Activated naive CD8-positive, alpha-beta T cell treated with anti-CD3 and anti-CD28 coated beads for 36 hours (primary cell): ENCODE results near the gene NCKAP5. TPM values are rescaled to one million over a fixed set of nuclear protein-coding genes. Genes with fewer than 3 reads are reported as not detected.

ENCODE experiments used
- DNase-seq: peaks from one replicate; pipeline ENCODE4 v3.0.0; 2021
- H3K27ac Mint-ChIP-seq: one replicate; pipeline ENCODE4 v1.8.0; 2022; ENCODE audit warnings: mild to moderate bottlenecking, moderate library complexity, mixed read lengths
- H3K27me3 Mint-ChIP-seq: one replicate; pipeline ENCODE4 v1.8.0; 2022; ENCODE audit warnings: mild to moderate bottlenecking, mixed read lengths
- H3K36me3 Mint-ChIP-seq: one replicate; pipeline ENCODE4 v1.8.0; 2021; ENCODE audit warnings: mild to moderate bottlenecking, mixed read lengths
- H3K4me1 Mint-ChIP-seq: one replicate; pipeline ENCODE4 v1.8.0; 2021; ENCODE audit warnings: mixed read lengths
- H3K4me3 Mint-ChIP-seq: one replicate; pipeline ENCODE4 v1.8.0; 2022; ENCODE audit warnings: mild to moderate bottlenecking, moderate library complexity, mixed read lengths
- H3K9me3 Mint-ChIP-seq: one replicate; pipeline ENCODE4 v1.8.0; 2022; ENCODE audit warnings: mixed read lengths
- total RNA-seq, 2 experiments: library from RNA; stranded (reverse); gene quantifications; one replicate each; pipeline ENCODE4 v1.2.3, GENCODE V29; 2021

Gene NCKAP5
- total RNA-seq, 2 experiments from 2014 or later = not detected

DNA sequence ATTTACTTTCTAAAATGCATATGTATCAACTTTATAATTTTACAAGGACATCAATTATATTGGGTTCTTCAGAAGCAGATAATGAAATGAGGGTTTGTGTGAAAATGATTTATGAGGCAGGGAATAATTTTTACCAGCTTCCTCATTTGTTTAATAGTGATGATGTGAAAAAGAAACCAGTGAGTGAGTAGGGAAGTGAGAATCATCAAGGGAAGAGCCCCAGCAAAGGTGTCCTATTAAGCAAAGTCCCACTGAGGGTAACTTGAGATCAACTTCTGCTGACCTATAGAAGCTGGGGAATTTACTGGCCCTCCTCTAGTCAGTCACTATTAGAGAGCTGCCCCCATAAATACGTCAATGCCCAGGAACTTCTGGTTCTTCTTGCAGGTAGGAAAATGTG is 631.5 kb downstream of the NCKAP5 start:
- Mint-ChIP-seq H3K4me3 (no peak overlapping the region), H3K27ac (no peak overlapping the region), H3K9me3 (no peaks in the 10 kb centered on the region), H3K4me1 (no peaks in the 10 kb centered on the region), H3K36me3 (no peaks in the 10 kb centered on the region), H3K27me3 (peaks cover 3% of the 10 kb centered on the region)
- DNase-seq = no peak

- peaks cover 3% of the 10 kb centered on the region for H3K27me3 Mint-ChIP-seq
- no peak overlapping the region for H3K4me3 Mint-ChIP-seq
- H3K27ac Mint-ChIP-seq = no peak overlapping the region
- H3K4me1 Mint-ChIP-seq = no peaks in the 10 kb centered on the region
- no peaks in the 10 kb centered on the region for H3K9me3 Mint-ChIP-seq
- H3K36me3 Mint-ChIP-seq = no peaks in the 10 kb centered on the region
- DNase-seq = no peak
These were observed 632.0 kb downstream of the NCKAP5 start for GRCh38 chr2:132936261-132936660.

GRCh38 chr2:132929786-132930185 is 638.5 kb downstream of the NCKAP5 start:
- Mint-ChIP-seq H3K4me3 (no peak overlapping the region), H3K27ac (no peak overlapping the region), H3K36me3 (no peaks in the 10 kb centered on the region), H3K9me3 (peaks cover 2% of the 10 kb centered on the region), H3K27me3 (peaks cover 3% of the 10 kb centered on the region), H3K4me1 (no peaks in the 10 kb centered on the region)
- DNase-seq = no peak

DNA sequence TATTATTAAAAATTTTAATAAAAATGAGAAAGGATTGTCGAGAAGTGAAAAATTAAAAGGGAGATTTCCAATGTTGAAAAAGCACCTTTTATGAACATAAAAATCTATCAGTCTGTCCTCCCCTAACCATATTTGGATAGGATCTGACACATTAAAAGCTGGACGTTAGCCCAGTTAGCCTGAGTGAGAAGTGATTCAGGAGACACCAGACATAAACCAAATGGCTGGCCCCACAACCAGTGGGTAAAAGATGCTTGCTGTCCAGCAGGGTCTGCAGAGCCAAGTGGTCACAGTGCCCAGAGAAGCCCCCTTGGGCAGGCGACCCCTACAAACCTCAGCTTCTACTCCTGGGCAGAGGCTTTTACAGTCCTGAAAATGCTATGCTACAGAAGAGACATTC is 644.5 kb downstream of the NCKAP5 start:
- Mint-ChIP-seq H3K4me3 (no peak overlapping the region), H3K4me1 (no peaks in the 10 kb centered on the region), H3K36me3 (no peaks in the 10 kb centered on the region), H3K27ac (no peak overlapping the region), H3K27me3 (no peaks in the 10 kb centered on the region), H3K9me3 (peaks cover 4% of the 10 kb centered on the region)
- no peak for DNase-seq

DNA sequence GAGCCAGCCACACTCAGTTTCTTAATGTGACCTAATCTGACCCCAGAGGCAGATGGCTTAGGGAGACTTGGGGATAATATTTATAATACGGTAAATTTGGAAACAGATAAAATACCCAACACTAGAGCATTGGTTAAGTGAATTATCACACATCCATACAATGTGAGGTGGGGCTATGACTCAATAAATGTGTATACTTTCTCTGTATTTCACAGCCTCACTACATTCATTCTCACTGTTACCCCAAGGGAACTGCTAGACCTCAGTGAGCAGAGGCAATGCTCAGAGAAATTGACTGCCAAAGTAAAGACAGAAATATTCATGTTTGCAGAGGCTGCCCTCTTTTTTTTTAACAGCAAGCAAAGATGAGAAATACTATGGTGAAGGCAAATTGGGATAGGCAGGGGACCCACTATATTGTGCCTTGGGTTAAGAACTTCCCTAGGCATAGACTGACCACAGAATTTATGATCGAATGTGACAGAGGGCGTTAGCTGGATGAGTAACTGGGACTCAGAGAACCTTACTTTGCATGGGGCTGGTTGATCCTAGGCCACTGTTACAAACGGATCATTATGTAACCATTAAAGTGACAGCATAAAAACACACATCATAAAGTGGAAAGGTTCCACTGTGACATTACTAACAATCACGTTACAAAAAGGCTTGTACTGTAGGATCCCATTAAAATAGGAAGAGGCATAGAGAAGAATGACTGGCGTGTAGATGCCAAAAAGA is 652.3 kb downstream of the NCKAP5 start:
- Mint-ChIP-seq H3K36me3 (no peaks in the 10 kb centered on the region), H3K9me3 (peaks cover 1% of the 10 kb centered on the region)

GRCh38 chr2:132911726-132912724 is 656.2 kb downstream of the NCKAP5 start:
- no peak overlapping the region for H3K27ac Mint-ChIP-seq
- no peak for DNase-seq
- H3K27me3 Mint-ChIP-seq = no peaks in the 10 kb centered on the region
- no peaks in the 10 kb centered on the region for H3K4me1 Mint-ChIP-seq
- no peaks in the 10 kb centered on the region for H3K36me3 Mint-ChIP-seq
- peaks cover 3% of the 10 kb centered on the region for H3K9me3 Mint-ChIP-seq
- H3K4me3 Mint-ChIP-seq = no peak overlapping the region

More for the DNA sequence above, 652.3 kb downstream of the NCKAP5 start:
- Mint-ChIP-seq H3K4me1 (no peaks in the 10 kb centered on the region), H3K27me3 (no peaks in the 10 kb centered on the region), H3K4me3 (no peak overlapping the region), H3K27ac (no peak overlapping the region)
- no peak for DNase-seq

- Mint-ChIP-seq H3K4me1 (no peaks in the 10 kb centered on the region), H3K27ac (no peak overlapping the region), H3K36me3 (no peaks in the 10 kb centered on the region), H3K9me3 (peaks cover 3% of the 10 kb centered on the region), H3K27me3 (no peaks in the 10 kb centered on the region), H3K4me3 (no peak overlapping the region)
- no peak for DNase-seq
These were observed 657.8 kb downstream of the NCKAP5 start for GRCh38 chr2:132910432-132910831.

DNA sequence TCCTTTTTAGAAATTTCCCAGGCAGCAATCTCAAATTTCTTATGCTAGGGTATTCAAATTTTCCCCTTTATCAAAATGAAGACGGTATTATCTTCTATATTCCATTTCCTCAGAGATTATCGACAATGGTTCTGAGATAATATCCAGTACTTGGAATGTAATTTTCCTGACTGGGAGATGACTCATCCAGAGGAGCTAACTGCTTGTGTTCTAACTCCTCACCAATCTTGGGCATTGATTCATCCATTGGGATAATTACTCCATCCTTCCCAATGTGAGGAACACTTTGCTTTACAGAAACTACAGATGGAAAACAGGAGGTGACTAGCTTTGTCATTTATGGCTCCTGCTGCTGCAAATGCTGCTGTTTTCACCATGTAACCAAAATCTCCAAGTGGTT is 658.8 kb downstream of the NCKAP5 start:
- no peak overlapping the region for H3K27ac Mint-ChIP-seq
- no peaks in the 10 kb centered on the region for H3K4me1 Mint-ChIP-seq
- peaks cover 5% of the 10 kb centered on the region for H3K9me3 Mint-ChIP-seq
- no peak overlapping the region for H3K4me3 Mint-ChIP-seq
- no peaks in the 10 kb centered on the region for H3K27me3 Mint-ChIP-seq
- no peaks in the 10 kb centered on the region for H3K36me3 Mint-ChIP-seq
- DNase-seq = no peak

- Mint-ChIP-seq H3K4me3 (no peak overlapping the region), H3K36me3 (no peaks in the 10 kb centered on the region), H3K27ac (no peak overlapping the region), H3K4me1 (no peaks in the 10 kb centered on the region), H3K27me3 (no peaks in the 10 kb centered on the region), H3K9me3 (peaks cover 1% of the 10 kb centered on the region)
- no peak for DNase-seq
These were observed 664.0 kb downstream of the NCKAP5 start for GRCh38 chr2:132904142-132904842.

DNA sequence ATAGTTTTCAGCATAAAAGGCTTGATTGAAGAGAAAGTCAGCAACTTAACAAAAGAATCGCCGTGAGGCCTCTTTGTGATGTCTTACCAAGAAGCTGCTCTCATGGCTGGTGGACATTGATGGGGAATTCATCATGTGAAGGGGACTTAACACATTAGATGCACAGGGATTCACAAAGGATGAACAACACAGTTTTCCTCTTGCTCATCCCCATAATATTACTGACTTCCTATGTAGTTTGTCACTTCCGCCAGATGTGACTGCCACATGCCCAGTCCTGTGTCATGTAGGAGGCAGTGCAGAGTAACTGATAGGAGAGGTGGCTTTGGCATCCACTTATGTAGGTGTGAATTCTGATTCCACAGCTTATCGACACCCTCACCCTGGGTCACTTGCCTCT is 665.6 kb downstream of the NCKAP5 start:
- Mint-ChIP-seq H3K9me3 (peaks cover 4% of the 10 kb centered on the region), H3K4me1 (no peaks in the 10 kb centered on the region), H3K27ac (no peak overlapping the region), H3K27me3 (no peaks in the 10 kb centered on the region), H3K36me3 (no peaks in the 10 kb centered on the region), H3K4me3 (no peak overlapping the region)
- DNase-seq = no peak

DNA sequence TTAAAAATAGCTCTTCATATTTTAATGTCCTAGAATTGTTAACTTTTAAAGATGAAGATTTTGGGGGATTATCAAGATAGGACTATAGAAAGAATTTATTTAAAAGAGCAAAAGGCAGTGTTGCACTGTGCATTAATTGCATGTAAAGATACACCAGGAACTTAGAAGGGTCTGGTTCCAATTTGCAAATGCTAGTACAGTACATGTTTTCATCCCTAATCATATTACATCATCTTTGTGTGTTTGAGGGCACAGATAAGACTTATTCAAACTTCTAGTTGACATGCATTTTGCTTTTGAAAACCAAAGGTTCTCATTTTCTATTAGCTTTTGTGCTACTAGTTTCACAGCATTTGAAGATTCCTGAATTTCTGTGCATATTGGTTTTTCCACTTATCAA is 666.6 kb downstream of the NCKAP5 start:
- no peaks in the 10 kb centered on the region for H3K27me3 Mint-ChIP-seq

GRCh38 chr2:132897111-132897510 is 671.2 kb downstream of the NCKAP5 start:
- peaks cover 2% of the 10 kb centered on the region for H3K4me1 Mint-ChIP-seq
- H3K27me3 Mint-ChIP-seq = no peaks in the 10 kb centered on the region
- no peak for DNase-seq
- peaks cover 3% of the 10 kb centered on the region for H3K9me3 Mint-ChIP-seq
- H3K27ac Mint-ChIP-seq = no peak overlapping the region
- H3K4me3 Mint-ChIP-seq = no peak overlapping the region
- no peaks in the 10 kb centered on the region for H3K36me3 Mint-ChIP-seq

More for the DNA sequence above, 666.6 kb downstream of the NCKAP5 start:
- Mint-ChIP-seq H3K9me3 (peaks cover 4% of the 10 kb centered on the region), H3K36me3 (no peaks in the 10 kb centered on the region), H3K27ac (no peak overlapping the region), H3K4me3 (no peak overlapping the region), H3K4me1 (no peaks in the 10 kb centered on the region)
- DNase-seq = no peak

DNA sequence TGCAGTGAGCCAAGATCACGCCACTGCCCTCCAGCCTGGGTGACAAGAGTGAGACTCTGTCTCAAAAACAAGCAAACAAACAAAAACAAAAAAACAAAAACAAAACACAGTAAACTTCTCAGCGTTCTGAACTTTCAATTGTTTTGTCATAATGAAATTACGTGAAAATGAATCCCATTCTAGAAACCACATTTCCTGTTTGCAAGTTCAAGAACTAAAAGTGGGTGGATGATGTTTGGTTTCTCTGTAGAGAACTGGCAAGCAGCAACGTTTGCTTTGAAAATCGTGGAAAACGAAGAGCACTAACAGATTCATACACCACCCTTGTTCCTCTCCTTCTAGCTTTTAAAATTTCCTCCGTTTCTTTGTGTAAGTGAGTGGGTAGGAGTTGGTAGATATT is 672.2 kb downstream of the NCKAP5 start:
- Mint-ChIP-seq H3K36me3 (no peaks in the 10 kb centered on the region), H3K27ac (no peak overlapping the region), H3K27me3 (no peaks in the 10 kb centered on the region), H3K9me3 (peaks cover 3% of the 10 kb centered on the region), H3K4me1 (peaks cover 2% of the 10 kb centered on the region), H3K4me3 (no peak overlapping the region)
- DNase-seq = no peak

DNA sequence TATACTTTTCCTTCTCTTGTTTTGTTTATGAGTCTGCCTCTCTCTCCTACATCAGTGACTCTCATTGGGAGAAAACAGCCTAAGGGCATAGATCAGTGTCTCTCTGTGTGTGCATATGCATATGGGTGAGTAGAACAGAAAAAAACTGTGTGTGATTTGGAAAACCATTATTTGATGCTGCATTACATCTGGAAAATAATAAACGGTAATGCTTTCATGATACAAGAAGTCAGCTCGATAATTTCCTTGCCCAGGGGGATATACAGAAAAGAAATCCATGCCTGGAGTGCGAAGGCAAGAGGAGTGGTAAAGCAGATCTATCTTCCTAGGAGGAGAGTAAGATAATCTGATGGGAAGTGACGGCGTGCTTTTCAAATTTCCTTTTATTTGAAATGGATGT is 676.8 kb downstream of the NCKAP5 start:
- no peak for DNase-seq
- Mint-ChIP-seq H3K36me3 (peaks cover 1% of the 10 kb centered on the region), H3K9me3 (no peaks in the 10 kb centered on the region), H3K4me3 (no peak overlapping the region), H3K27ac (no peak overlapping the region), H3K4me1 (peaks cover 2% of the 10 kb centered on the region), H3K27me3 (peaks cover 4% of the 10 kb centered on the region)

- Mint-ChIP-seq H3K4me1 (no peaks in the 10 kb centered on the region), H3K36me3 (peaks cover 1% of the 10 kb centered on the region), H3K27ac (no peak overlapping the region), H3K9me3 (no peaks in the 10 kb centered on the region), H3K27me3 (peaks cover 4% of the 10 kb centered on the region), H3K4me3 (no peak overlapping the region)
- DNase-seq = no peak
These were observed 681.7 kb downstream of the NCKAP5 start for GRCh38 chr2:132886574-132886973.
